HL-60 (cell line): Measurements from ENCODE around the gene WNT7B.

Experiments
- DNase-seq, 2 experiments: peaks; one replicate each; pipeline ENCODE4 v3.0.0-alpha.2; 2010 to 2020; ENCODE audit warnings: low read depth in 1 of 2, low spot score in 1 of 2
- H3K27ac ChIP-seq: fragments of 250-450 bp; sonication (Bioruptor Pico); replicated peaks from 2 replicates; pipeline ENCODE4 v1.5.1; 2020; ENCODE audit warnings: mild to moderate bottlenecking, moderate library complexity
- H3K27me3 ChIP-seq: fragments of 250-450 bp; sonication (Bioruptor Pico); 2 replicates; pipeline ENCODE4 v1.5.1; 2021; ENCODE audit warnings: mild to moderate bottlenecking, moderate library complexity; ENCODE audit not compliant: insufficient read depth, poor library complexity, severe bottlenecking
- H3K4me3 ChIP-seq: replicated peaks from 2 replicates; pipeline ENCODE4 v1.5.1; 2011; ENCODE audit warnings: mild to moderate bottlenecking, control low read depth, low read length; ENCODE audit not compliant: insufficient read depth
- CTCF ChIP-seq: IDR thresholded peaks from one replicate; pipeline ENCODE4 v1.5.1; 2011; ENCODE audit warnings: low read length, control low read depth, inconsistent platforms; ENCODE audit not compliant: insufficient read depth
- GABPA ChIP-seq: IDR thresholded peaks from 2 replicates; pipeline ENCODE4 v1.6.1; 2012; ENCODE audit warnings: low read depth
- POLR2AphosphoS5 ChIP-seq: IDR thresholded peaks from 2 replicates; pipeline ENCODE4 v1.6.1; 2012; ENCODE audit warnings: low read depth
- REST ChIP-seq: IDR thresholded peaks from 2 replicates; pipeline ENCODE4 v1.6.1; 2012; ENCODE audit warnings: low read depth; ENCODE audit not compliant: insufficient replicate concordance
- SPI1 ChIP-seq: IDR thresholded peaks from 2 replicates; pipeline ENCODE4 v1.6.1; 2012; ENCODE audit warnings: low read depth, mild to moderate bottlenecking, borderline replicate concordance

The WNT7B gene

DNA sequence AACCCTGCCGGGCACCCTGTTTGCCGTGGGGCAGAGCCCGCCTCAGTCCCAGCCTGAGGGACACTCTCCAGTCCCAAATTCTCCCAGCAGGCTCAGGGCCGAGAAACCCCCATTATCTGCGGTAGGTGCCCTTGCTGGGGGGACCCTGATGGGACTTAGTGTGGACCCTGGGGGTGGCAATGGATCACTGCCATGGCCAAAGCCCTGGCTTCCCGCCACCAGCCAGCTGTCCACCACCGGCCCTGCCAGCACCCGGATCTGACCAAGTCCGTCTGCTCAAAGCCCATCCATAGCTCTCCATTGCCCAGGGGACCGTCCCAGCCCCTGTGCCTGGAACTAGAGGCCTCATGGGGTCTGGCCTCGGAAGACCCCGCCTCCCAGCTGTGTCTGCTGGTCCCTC lies 24.4 kb downstream of the WNT7B start:
- DNase-seq: no peak
- H3K4me3 ChIP-seq: no peak overlapping the region
- H3K27ac ChIP-seq: no peak overlapping the region
- TF ChIP-seq SPI1 (no peak), REST (no peak), CTCF (no peak), POLR2AphosphoS5 (no peak), GABPA (no peak)
- H3K27me3 ChIP-seq: peaks cover 17% of the 10 kb centered on the region

DNA sequence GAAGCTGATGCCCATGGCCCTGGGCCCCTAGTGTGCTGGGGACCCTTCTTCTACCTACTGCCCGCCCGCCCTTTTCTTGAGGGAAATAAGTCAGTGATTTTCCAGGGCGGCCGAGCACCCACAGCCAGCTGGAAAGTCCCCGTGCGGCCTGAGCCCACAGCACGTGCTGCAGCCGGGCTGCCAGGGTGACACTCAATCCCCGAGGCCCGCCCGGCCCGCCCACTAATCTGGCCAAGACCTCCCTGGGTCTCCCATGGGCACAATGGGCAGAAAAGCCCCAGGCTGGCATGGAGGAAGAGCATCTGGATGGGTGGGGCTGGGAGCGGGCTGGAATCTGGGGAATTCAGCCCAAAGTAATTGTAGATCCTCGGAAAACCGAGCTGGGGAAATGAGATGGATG lies 24.8 kb downstream of the WNT7B start:
- Histone ChIP-seq H3K27ac (no peak overlapping the region), H3K27me3 (peaks cover 21% of the 10 kb centered on the region), H3K4me3 (no peak overlapping the region)
- DNase-seq: no peak
- TF ChIP-seq REST (no peak), GABPA (no peak), POLR2AphosphoS5 (no peak), SPI1 (no peak), CTCF (no peak)

- TF ChIP-seq SPI1 (no peak), GABPA (no peak), CTCF (no peak), POLR2AphosphoS5 (no peak), REST (no peak)
- Histone ChIP-seq H3K27ac (no peak overlapping the region), H3K4me3 (no peak overlapping the region), H3K27me3 (peaks cover 15% of the 10 kb centered on the region)
- no peak for DNase-seq
These were observed 27.1 kb downstream of the WNT7B start for GRCh38 chr22:45949891-45950290.
